Measurements from ENCODE around the gene INMT. TPM values are rescaled to one million over a fixed set of nuclear protein-coding genes. Genes with fewer than 3 reads are reported as not detected.

Gene INMT
- total RNA-seq, 1 donor from 2014 or later, result 5.6 TPM

GRCh38 chr7:30782690-30783089 is 30.8 kb downstream of the INMT start:
- Histone ChIP-seq H3K27ac (no peak overlapping the region), H3K27me3 (no peaks in the 10 kb centered on the region), H3K4me1 (no peaks in the 10 kb centered on the region), H3K4me3 (no peak overlapping the region), H3K36me3 (peaks cover 0 to 12% of the 10 kb centered on the region in 2 donors), H3K9me3 (no peaks in the 10 kb centered on the region)
- TF ChIP-seq POLR2AphosphoS5 (IDR thresholded peaks at IDR 0.05; ENCODE audit: insufficient read depth in 1 of 2, low read depth in 1 of 2) (no peak), POLR2A (IDR thresholded peaks at IDR 0.05) (no peak), CTCF (IDR thresholded peaks at IDR 0.05) (no peak)
- DNase-seq (ENCODE audit: extremely low spot score in 2 of 2), result no peak
- intact Hi-C loops (cut with DNase I), result no loop called here

- H3K4me3 ChIP-seq, result no peak overlapping the region
- no peaks in the 10 kb centered on the region for H3K9me3 ChIP-seq
- intact Hi-C loops (cut with DNase I), result no loop called here
- no peak overlapping the region for H3K27ac ChIP-seq
- H3K27me3 ChIP-seq, result no peaks in the 10 kb centered on the region
- no peaks in the 10 kb centered on the region for H3K4me1 ChIP-seq
- peaks cover 0 to 12% of the 10 kb centered on the region in 2 donors for H3K36me3 ChIP-seq
- no peak for TF ChIP-seq CTCF (IDR thresholded peaks at IDR 0.05)
- TF ChIP-seq POLR2A (IDR thresholded peaks at IDR 0.05), result no peak
- no peak for TF ChIP-seq POLR2AphosphoS5 (IDR thresholded peaks at IDR 0.05; ENCODE audit: insufficient read depth in 1 of 2, low read depth in 1 of 2)
- no peak for DNase-seq (ENCODE audit: extremely low spot score in 2 of 2)
Measured at GRCh38 chr7:30785786-30786185, 33.9 kb downstream of the INMT start.

- peaks cover 0 to 11% of the 10 kb centered on the region in 2 donors for H3K36me3 ChIP-seq
- no peak for TF ChIP-seq POLR2A (IDR thresholded peaks at IDR 0.05)
- TF ChIP-seq POLR2AphosphoS5 (IDR thresholded peaks at IDR 0.05; ENCODE audit: insufficient read depth in 1 of 2, low read depth in 1 of 2), result no peak
- TF ChIP-seq CTCF (IDR thresholded peaks at IDR 0.05), result no peak
- intact Hi-C loops (cut with DNase I), result no loop called here
Measured at GRCh38 chr7:30787486-30787885, 35.6 kb downstream of the INMT start.

GRCh38 chr7:30788640-30789333 is 36.9 kb downstream of the INMT start:
- intact Hi-C loops (cut with DNase I), result no loop called here
- H3K4me3 ChIP-seq, result no peak overlapping the region
- H3K4me1 ChIP-seq, result no peaks in the 10 kb centered on the region
- TF ChIP-seq POLR2AphosphoS5 (IDR thresholded peaks at IDR 0.05; ENCODE audit: insufficient read depth in 1 of 2, low read depth in 1 of 2) (no peak), POLR2A (IDR thresholded peaks at IDR 0.05) (no peak), CTCF (IDR thresholded peaks at IDR 0.05) (no peak)
- no peaks in the 10 kb centered on the region for H3K9me3 ChIP-seq
- peaks cover 0 to 9% of the 10 kb centered on the region in 2 donors for H3K36me3 ChIP-seq
- H3K27me3 ChIP-seq, result no peaks in the 10 kb centered on the region
- no peak for DNase-seq (ENCODE audit: extremely low spot score in 2 of 2)
- H3K27ac ChIP-seq, result no peak overlapping the region

More at GRCh38 chr7:30787486-30787885, 35.6 kb downstream of the INMT start:
- H3K27ac ChIP-seq, result no peak overlapping the region
- no peaks in the 10 kb centered on the region for H3K27me3 ChIP-seq
- H3K9me3 ChIP-seq, result no peaks in the 10 kb centered on the region
- H3K4me3 ChIP-seq, result no peak overlapping the region
- H3K4me1 ChIP-seq, result no peaks in the 10 kb centered on the region
- DNase-seq (ENCODE audit: extremely low spot score in 2 of 2), result no peak

GRCh38 chr7:30789334-30789711 is 37.4 kb downstream of the INMT start:
- no peak for TF ChIP-seq POLR2A (IDR thresholded peaks at IDR 0.05)
- TF ChIP-seq CTCF (IDR thresholded peaks at IDR 0.05), result no peak
- TF ChIP-seq POLR2AphosphoS5 (IDR thresholded peaks at IDR 0.05; ENCODE audit: insufficient read depth in 1 of 2, low read depth in 1 of 2), result no peak
- DNase-seq (ENCODE audit: extremely low spot score in 2 of 2), result no peak
- no peak overlapping the region for H3K4me3 ChIP-seq
- no peak overlapping the region for H3K27ac ChIP-seq
- intact Hi-C loops (cut with DNase I), result no loop called here
- no peaks in the 10 kb centered on the region for H3K4me1 ChIP-seq
- peaks cover 0 to 7% of the 10 kb centered on the region in 2 donors for H3K36me3 ChIP-seq
- H3K9me3 ChIP-seq, result no peaks in the 10 kb centered on the region
- H3K27me3 ChIP-seq, result no peaks in the 10 kb centered on the region
